HEK293 (cell line): ENCODE data around the gene CRACDL.

ENCODE experiments used
- PBX3 ChIP-seq: sonication (generic); formaldehyde crosslinking; IDR thresholded peaks from 2 replicates; pipeline ENCODE4 v1.8.1; 2022; ENCODE audit warnings: mild to moderate bottlenecking, moderate library complexity, missing genetic modification reagents
- REPIN1 ChIP-seq: fragments of 450-650 bp; formaldehyde crosslinking; IDR thresholded peaks from 2 replicates; pipeline ENCODE4 v1.5.1; 2017; ENCODE audit warnings: missing biosample characterization, missing genetic modification characterization, low read depth
- YY1 ChIP-seq: fragments of 450-650 bp; formaldehyde crosslinking; IDR thresholded peaks from 2 replicates; pipeline ENCODE4 v1.5.1; 2018; ENCODE audit warnings: missing biosample characterization, missing genetic modification characterization
- ZNF174 ChIP-seq: fragments of 450-650 bp; formaldehyde crosslinking; IDR thresholded peaks from 2 replicates; pipeline ENCODE4 v1.5.0; 2017; ENCODE audit warnings: missing biosample characterization, mild to moderate bottlenecking, missing genetic modification characterization
- TF ChIP-seq, protein P1 (sequence below): fragments of 450-650 bp; formaldehyde crosslinking; IDR thresholded peaks from 2 replicates; pipeline ENCODE4 v1.5.1; 2016; ENCODE audit warnings: missing biosample characterization, missing genetic modification characterization

DNA sequence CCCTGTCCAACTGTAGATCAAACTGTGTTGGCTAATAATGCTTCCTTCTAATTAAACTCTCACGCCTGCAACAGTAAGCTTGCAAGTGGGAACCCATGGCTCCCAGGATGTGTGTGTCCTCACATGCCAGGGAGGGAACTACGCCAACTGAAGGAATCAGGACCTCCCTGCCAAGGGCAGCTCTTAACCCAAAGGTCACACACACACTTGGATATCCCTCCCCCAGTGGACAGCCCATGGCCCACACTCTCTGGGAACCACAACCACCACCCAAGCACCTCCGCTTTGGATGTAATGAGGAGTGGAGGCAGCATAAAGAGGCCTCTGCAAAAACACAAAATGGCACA lies 102.1 kb downstream of the CRACDL start:
- TF ChIP-seq ZNF174 (no peak), REPIN1 (no peak), PBX3 (CRISPR knock-in tag) (no peak), YY1 (tag by site-specific recombination) (no peak)
- TF ChIP-seq, protein P1, sequence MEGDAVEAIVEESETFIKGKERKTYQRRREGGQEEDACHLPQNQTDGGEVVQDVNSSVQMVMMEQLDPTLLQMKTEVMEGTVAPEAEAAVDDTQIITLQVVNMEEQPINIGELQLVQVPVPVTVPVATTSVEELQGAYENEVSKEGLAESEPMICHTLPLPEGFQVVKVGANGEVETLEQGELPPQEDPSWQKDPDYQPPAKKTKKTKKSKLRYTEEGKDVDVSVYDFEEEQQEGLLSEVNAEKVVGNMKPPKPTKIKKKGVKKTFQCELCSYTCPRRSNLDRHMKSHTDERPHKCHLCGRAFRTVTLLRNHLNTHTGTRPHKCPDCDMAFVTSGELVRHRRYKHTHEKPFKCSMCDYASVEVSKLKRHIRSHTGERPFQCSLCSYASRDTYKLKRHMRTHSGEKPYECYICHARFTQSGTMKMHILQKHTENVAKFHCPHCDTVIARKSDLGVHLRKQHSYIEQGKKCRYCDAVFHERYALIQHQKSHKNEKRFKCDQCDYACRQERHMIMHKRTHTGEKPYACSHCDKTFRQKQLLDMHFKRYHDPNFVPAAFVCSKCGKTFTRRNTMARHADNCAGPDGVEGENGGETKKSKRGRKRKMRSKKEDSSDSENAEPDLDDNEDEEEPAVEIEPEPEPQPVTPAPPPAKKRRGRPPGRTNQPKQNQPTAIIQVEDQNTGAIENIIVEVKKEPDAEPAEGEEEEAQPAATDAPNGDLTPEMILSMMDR (tag by site-specific recombination), result no peak
